ENCODE measurements around the gene LMO2.
"Not testable (repeated sequence)": the region's sequence is repeated elsewhere in the genome, so short reads cannot be mapped to it uniquely, and the experiment has no call there.

Gene LMO2

GRCh38 chr11:33863418-33864172, 28.3 kb downstream of the LMO2 start:
- FAIRE-seq (no peak), DNase-seq (ENCODE audit: low spot score) (no peak)

- FAIRE-seq (no peak), DNase-seq (ENCODE audit: low spot score) (no peak)
Measured at GRCh38 chr11:33861941-33862589, 29.8 kb downstream of the LMO2 start.

- DNase-seq (ENCODE audit: low spot score) (no peak), FAIRE-seq (no peak)
Measured at GRCh38 chr11:33861386-33861785, 30.5 kb downstream of the LMO2 start.

- DNase-seq (ENCODE audit: low spot score): no peak
- FAIRE-seq: no peak
Measured at GRCh38 chr11:33860926-33861325, 30.9 kb downstream of the LMO2 start.

- DNase-seq (ENCODE audit: low spot score) (no peak), FAIRE-seq (no peak)
Measured at GRCh38 chr11:33859306-33859705, 32.6 kb downstream of the LMO2 start.

- no peak for FAIRE-seq
Measured at GRCh38 chr11:33857933-33858371, 33.9 kb downstream of the LMO2 start.

GRCh38 chr11:33855500-33855899, 36.4 kb downstream of the LMO2 start:
- FAIRE-seq: no peak
- no peak for DNase-seq (ENCODE audit: low spot score)

More at GRCh38 chr11:33857933-33858371, 33.9 kb downstream of the LMO2 start:
- DNase-seq (ENCODE audit: low spot score): peak; percentile 7

GRCh38 chr11:33848717-33849390, 43.0 kb downstream of the LMO2 start:
- DNase-seq (ENCODE audit: low spot score): no peak
- no peak for FAIRE-seq

GRCh38 chr11:33847251-33847650, 44.6 kb downstream of the LMO2 start:
- DNase-seq (ENCODE audit: low spot score) (no peak), FAIRE-seq (no peak)

- DNase-seq (ENCODE audit: low spot score) (no peak), FAIRE-seq (no peak)
Measured at GRCh38 chr11:33844236-33844635, 47.6 kb downstream of the LMO2 start.

- FAIRE-seq (no peak), DNase-seq (ENCODE audit: low spot score) (no peak)
Measured at GRCh38 chr11:33843018-33843417, 48.9 kb downstream of the LMO2 start.

- FAIRE-seq (no peak), DNase-seq (ENCODE audit: low spot score) (no peak)
Measured at GRCh38 chr11:33842236-33842915, 49.5 kb downstream of the LMO2 start.

GRCh38 chr11:33838234-33838633, 53.6 kb downstream of the LMO2 start:
- DNase-seq (ENCODE audit: low spot score); FAIRE-seq: not testable (repeated sequence)

GRCh38 chr11:33837334-33837733, 54.5 kb downstream of the LMO2 start:
- FAIRE-seq; DNase-seq (ENCODE audit: low spot score): not testable (repeated sequence)

GRCh38 chr11:33835143-33835878, 56.6 kb downstream of the LMO2 start:
- peak; percentile 5 for FAIRE-seq
- DNase-seq (ENCODE audit: low spot score): no peak

- DNase-seq (ENCODE audit: low spot score): no peak
- FAIRE-seq: no peak
Measured at GRCh38 chr11:33832676-33833075, 59.2 kb downstream of the LMO2 start.

GRCh38 chr11:33830903-33831648, 60.8 kb downstream of the LMO2 start:
- no peak for FAIRE-seq
- peak; percentile 9 for DNase-seq (ENCODE audit: low spot score)

- DNase-seq (ENCODE audit: low spot score) (peak; percentile 37), FAIRE-seq (no peak)
Measured at GRCh38 chr11:33829430-33830141, 62.3 kb downstream of the LMO2 start.

- no peak for DNase-seq (ENCODE audit: low spot score)
- FAIRE-seq: no peak
Measured at GRCh38 chr11:33828604-33829429, 63.1 kb downstream of the LMO2 start.

All from RCC 7860 (cell line).